K562 (cell line): ENCODE data around the gene DLG4. TPM values are rescaled to one million over a fixed set of nuclear protein-coding genes. Genes with fewer than 3 reads are reported as not detected.

Source experiments
- ATAC-seq: fragments of 200-7000 bp; cut with Tn5 transposase; 3 replicates; pipeline ENCODE4 v1.9.1; 2020; ENCODE audit warnings: moderate library complexity
- BruUV-seq: library from RNA; stranded (reverse); fragments of 400-500 nt; replicated peaks from 2 replicates; lab custom pipeline; 2021; lab: Mats Ljungman, UMichigan
- CTCF ChIA-PET: fragments of 300-600 bp; formaldehyde crosslinking; extraction: SDS; loops from one replicate; lab custom pipeline; 2021; ENCODE audit warnings: low intra/inter-chr PET ratio; lab: Yijun Ruan, JAX
- POLR2A ChIA-PET: fragments of 300-600, 350-650 bp; sonication (Branson Sonifier 250); formaldehyde crosslinking; extraction: SDS; loops from one replicate; lab custom pipeline; 2021; ENCODE audit warnings: antibody characterized with exemption, inconsistent platforms; lab: Yijun Ruan, JAX
- DNase-seq, 4 experiments: peaks; one replicate each; pipeline versions ENCODE4 v3.0.0 to v3.0.0-alpha.2; 2011 to 2018; ENCODE audit warnings: low spot score in 3 of 4, mixed read lengths in 3 of 4; ENCODE audit errors: extremely low read depth in 1 of 4
- FAIRE-seq: peaks from 2 replicates; lab custom pipeline; 2011; peaks lifted over from hg19 to GRCh38; lab: Jason Lieb, UNC
- H2AFZ ChIP-seq: 2 replicates; pipeline ENCODE4 v1.6.0; 2011; ENCODE audit warnings: low read depth, low read length, control low read depth, inconsistent platforms
- H3K27ac ChIP-seq: fragments of 200-600 bp; 3 replicates; pipeline ENCODE4 v1.8.0; 2011; ENCODE audit warnings: low read depth, mild to moderate bottlenecking, control low read depth, inconsistent platforms, low read length, moderate library complexity, mixed read lengths; ENCODE audit errors: extremely low read depth
- H3K27me3 ChIP-seq, 2 experiments: fragments of 300-600 bp in 1 of 2; 2 replicates in 1 of 2; 3 replicates in 1 of 2; pipeline versions ENCODE4 v1.6.0 to v1.8.0; 2011; ENCODE audit warnings: inconsistent platforms in 2 of 2, low read length in 2 of 2, mild to moderate bottlenecking in 1 of 2, mixed read lengths in 1 of 2, moderate library complexity in 1 of 2; ENCODE audit not compliant: control insufficient read depth in 2 of 2, insufficient read depth in 2 of 2
- H3K36me3 ChIP-seq: fragments of 300-600 bp; 3 replicates; pipeline ENCODE4 v1.8.0; 2011; ENCODE audit warnings: mild to moderate bottlenecking, low read length, inconsistent platforms; ENCODE audit not compliant: control insufficient read depth, insufficient read depth
- H3K4me1 ChIP-seq, 2 experiments: fragments of 200-600 bp in 1 of 2; replicated peaks in 1 of 2; 2 replicates in 1 of 2; 3 replicates in 1 of 2; pipeline versions ENCODE4 v1.5.1 to v1.8.0; 2011; ENCODE audit warnings: inconsistent platforms in 2 of 2, low read length in 2 of 2, mild to moderate bottlenecking in 1 of 2, mixed read lengths in 1 of 2, moderate library complexity in 1 of 2; ENCODE audit not compliant: control insufficient read depth in 2 of 2, insufficient read depth in 2 of 2
- H3K4me2 ChIP-seq: 2 replicates; pipeline ENCODE4 v1.6.1; 2011; ENCODE audit warnings: low read length, control low read depth, inconsistent platforms, mixed read lengths; ENCODE audit not compliant: insufficient read depth
- H3K4me3 ChIP-seq: fragments of 200-600 bp; sonication (generic), shearing (Covaris generic); 2 replicates; pipeline ENCODE4 v1.5.1; 2016; ENCODE audit warnings: control low read depth, inconsistent platforms
- H3K79me2 ChIP-seq: fragments of 200-600 bp; 3 replicates; pipeline ENCODE4 v1.8.0; 2011; ENCODE audit warnings: low read length, inconsistent platforms; ENCODE audit not compliant: control insufficient read depth, insufficient read depth
- H3K9ac ChIP-seq, 2 experiments: 2 replicates each; pipeline versions ENCODE4 v1.6.0 to v1.6.1; 2011; ENCODE audit warnings: low read depth in 2 of 2, low read length in 2 of 2, control low read depth in 1 of 2, inconsistent platforms in 1 of 2, mild to moderate bottlenecking in 1 of 2, mixed read lengths in 1 of 2; ENCODE audit not compliant: insufficient read depth in 1 of 2
- H3K9me1 ChIP-seq: one replicate; pipeline ENCODE4 v1.6.0; 2011; ENCODE audit warnings: inconsistent platforms, mild to moderate bottlenecking, low read length, moderate library complexity; ENCODE audit not compliant: control insufficient read depth, insufficient read depth
- H3K9me3 ChIP-seq: replicated peaks from 2 replicates; pipeline ENCODE4 v1.5.1; 2011; ENCODE audit warnings: low read depth, low read length, inconsistent platforms; ENCODE audit not compliant: control insufficient read depth, insufficient read depth
- H4K20me1 ChIP-seq: replicated peaks from 2 replicates; pipeline ENCODE4 v1.6.1; 2011; ENCODE audit warnings: low read length, inconsistent platforms, mixed read lengths; ENCODE audit not compliant: control insufficient read depth, insufficient read depth
- BMI1 ChIP-seq: fragments of 150-350 bp; IDR thresholded peaks from 2 replicates; pipeline ENCODE4 v1.6.1; 2014; ENCODE audit warnings: low read length
- CBFB ChIP-seq: sonication (generic); formaldehyde crosslinking; IDR thresholded peaks from 2 replicates; pipeline ENCODE4 v1.4.0; 2020; ENCODE audit warnings: mild to moderate bottlenecking, missing genetic modification reagents
- CC2D1A ChIP-seq: fragments of 450-650 bp; IDR thresholded peaks from 2 replicates; pipeline ENCODE4 v1.6.1; 2017; ENCODE audit warnings: mild to moderate bottlenecking
- GATA2 ChIP-seq: sonication (generic); formaldehyde crosslinking; IDR thresholded peaks from 2 replicates; pipeline ENCODE4 v1.4.0; 2020; ENCODE audit warnings: mild to moderate bottlenecking, missing genetic modification reagents
- HNRNPLL ChIP-seq: fragments of 200-400 bp; formaldehyde crosslinking; IDR thresholded peaks from 2 replicates; pipeline ENCODE4 v1.6.1; 2017; ENCODE audit warnings: low read length, low read depth, mild to moderate bottlenecking; ENCODE audit not compliant: poor library complexity, severe bottlenecking
- KDM1A ChIP-seq, 2 experiments: fragments of 450-650 bp; IDR thresholded peaks; 2 replicates each; pipeline ENCODE4 v1.6.1; 2016; ENCODE audit warnings: mild to moderate bottlenecking in 2 of 2
- KLF13 ChIP-seq: fragments of 450-650 bp; IDR thresholded peaks from 2 replicates; pipeline ENCODE4 v1.6.1; 2016; ENCODE audit warnings: missing genetic modification characterization, low read depth, mild to moderate bottlenecking, missing compliant biosample characterization, moderate library complexity, borderline replicate concordance
- MBD2 ChIP-seq: sonication (generic); IDR thresholded peaks from 2 replicates; pipeline ENCODE4 v1.6.1; 2016; ENCODE audit warnings: low read depth, borderline replicate concordance
- RUNX1 ChIP-seq: sonication (generic); IDR thresholded peaks from 2 replicates; pipeline ENCODE4 v1.6.1; 2016; ENCODE audit warnings: antibody characterized with exemption, low read depth
- SMARCA5 ChIP-seq: fragments of 450-650 bp; IDR thresholded peaks from 2 replicates; pipeline ENCODE4 v1.6.1; 2016
- YY1 ChIP-seq, 3 experiments: IDR thresholded peaks; 2 replicates each; pipeline ENCODE4 v1.6.1; 2011; ENCODE audit warnings: low read length in 2 of 3, mild to moderate bottlenecking in 2 of 3, moderate library complexity in 2 of 3, borderline replicate concordance in 1 of 3, control low read depth in 1 of 3, low read depth in 1 of 3; ENCODE audit not compliant: insufficient read depth in 3 of 3, insufficient replicate concordance in 2 of 3, control insufficient read depth in 1 of 3, insufficient read length in 1 of 3; ENCODE audit errors: extremely low read depth in 1 of 3
- ZNF232 ChIP-seq: sonication (generic); formaldehyde crosslinking; IDR thresholded peaks from 2 replicates; pipeline ENCODE4 v1.8.0; 2022; ENCODE audit warnings: mild to moderate bottlenecking, missing genetic modification reagents
- ZNF3 ChIP-seq: fragments of 250-450 bp; sonication (Bioruptor Pico); IDR thresholded peaks from 2 replicates; pipeline ENCODE4 v1.5.0; 2021; ENCODE audit warnings: mild to moderate bottlenecking, moderate library complexity
- WGBS: fragments of 100-300 bp; shearing (Covaris generic); methylation state at CpG from one replicate; pipeline ENCODE4 v1.1.6; 2016; ENCODE audit warnings: low coverage, mixed read lengths; ENCODE audit not compliant: insufficient coverage; ENCODE audit errors: missing lambda C conversion rate; 5-methylcytosine and 5-hydroxymethylcytosine counted together
- in situ Hi-C: fragments of 300-500 bp; cut with MboI; formaldehyde crosslinking; loops from 4 replicates; pipeline ENCODE4 v1.15.0; 2018; ENCODE audit warnings: inconsistent platforms, mixed read lengths
- intact Hi-C: fragments of 100-400 bp; cut with micrococcal nuclease; formaldehyde crosslinking; loops from 2 replicates; pipeline ENCODE4 v1.14.2; 2022
- polyA plus RNA-seq, 8 experiments: library from polyadenylated mRNA; depleted of rRNA in 4 of 8; stranded (reverse) in 5 of 8; unstranded in 3 of 8; fragments of >200 nt; fragmentation: Nextera tagmentation in 2 of 8; fragmentation: Illumina TruSeq in 1 of 8; extraction: Ambion mirVana in 2 of 8; extraction: Trizol in 1 of 8; gene quantifications; 2 replicates each; pipeline versions ENCODE4 v1.2.1 to v1.2.3, GENCODE V29; 2011 to 2014; ENCODE audit warnings: inconsistent platforms in 1 of 8, missing spikeins in 1 of 8
- total RNA-seq, 7 experiments: library from RNA; depleted of rRNA in 6 of 7; stranded (reverse); fragments of >200 nt in 6 of 7; fragmentation: Illumina TruSeq in 2 of 7; extraction: Trizol in 2 of 7; gene quantifications; 2 replicates each; pipeline versions ENCODE4 v1.2.1 to v1.2.3, GENCODE V29; 2011 to 2021; ENCODE audit warnings: low replicate concordance in 1 of 7
- TF ChIP-seq, protein P1 (sequence below), 2 experiments: fragments of 450-650 bp; IDR thresholded peaks; 2 replicates each; pipeline ENCODE4 v1.6.1; 2018; ENCODE audit warnings: mild to moderate bottlenecking in 2 of 2, low read depth in 1 of 2; ENCODE audit not compliant: partially characterized antibody in 2 of 2
- TF ChIP-seq, protein P2 (sequence below): fragments of 450-650 bp; formaldehyde crosslinking; conservative IDR thresholded peaks from 2 replicates; pipeline ENCODE4 v1.4.0; 2022; ENCODE audit warnings: mild to moderate bottlenecking, missing genetic modification characterization

DLG4 gene
- total and polyA plus RNA-seq, 9 of the 15 experiments (the other 6 are each of a cell fraction or from before 2014, with no cell fraction given), result 0.03 to 12.0 (median 4.1) TPM

DNA sequence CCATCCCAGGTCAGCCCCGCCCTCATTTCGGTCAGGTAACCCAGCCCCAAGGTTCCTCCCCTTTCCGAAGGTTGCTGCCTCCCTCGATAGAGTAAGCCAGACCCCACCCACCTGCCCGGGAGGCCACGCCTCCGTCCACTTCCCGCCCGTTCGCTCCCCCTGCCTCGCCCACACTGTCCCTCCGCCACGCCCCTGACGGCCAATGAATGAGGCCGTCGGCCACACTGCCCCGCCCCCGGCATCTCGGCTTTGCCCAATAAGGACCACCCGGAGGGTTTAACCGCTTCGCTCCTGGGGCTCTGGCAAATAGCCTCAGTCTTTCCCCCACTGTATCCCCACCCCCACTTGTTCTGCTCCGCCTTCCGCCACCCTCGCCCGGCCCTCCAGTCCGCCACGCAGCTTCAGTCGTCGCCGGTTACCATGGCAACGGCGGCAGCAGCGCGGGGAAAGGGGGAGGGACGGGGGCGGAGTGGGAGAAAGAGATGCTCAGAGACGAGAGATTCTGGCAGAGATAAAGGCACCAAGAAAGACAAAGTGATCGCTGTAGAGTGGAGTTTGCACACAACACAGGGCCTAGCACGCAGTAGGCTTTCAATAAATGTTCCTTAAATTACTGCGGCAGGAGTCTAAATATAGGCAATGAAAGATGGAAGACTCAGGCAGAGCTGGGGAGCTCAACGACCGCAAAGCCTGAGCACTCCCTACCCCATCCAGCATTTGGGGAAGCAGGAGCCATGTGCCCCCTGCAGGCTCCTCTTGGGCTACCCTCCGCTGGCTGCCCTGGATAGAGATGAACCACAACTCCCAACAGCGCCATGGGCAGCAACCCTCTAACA lies 5.1 kb downstream of the DLG4 start:
- no peaks in the 10 kb centered on the region; the same call in 1 of the 2 replicates for H4K20me1 ChIP-seq
- ChIA-PET POLR2A (interaction anchor here (0.6 to 1.3 kb wide), 2 partner anchors 28 to 436 kb away, joined by 3 to 4 read pairs; partner anchors contain the start of gene GABARAP), CTCF (no interaction called here)
- H3K4me2 ChIP-seq, result peak overlapping the region; percentile 85
- peak overlapping the region; percentile 43 for H3K4me3 ChIP-seq
- H3K9ac ChIP-seq, result 0 out of 4 replicates have a peak overlapping the region, but pooled peaks of 1 of the 2 experiments have one; percentile 38
- H3K27ac ChIP-seq, result peak overlapping the region; percentile 55; the same call in 2 of the 3 replicates
- in situ Hi-C loops, result no loop called here
- intact Hi-C loops, result no loop called here
- WGBS, result under 1% methylated on average over 33 of the region's 45 CpGs
- H3K9me3 ChIP-seq, result no peaks in the 10 kb centered on the region
- peaks cover 34 to 42% of the 10 kb centered on the region in 2 experiments for H3K4me1 ChIP-seq
- H3K9me1 ChIP-seq, result no peaks in the 10 kb centered on the region
- FAIRE-seq (no peak), ATAC-seq (peak; percentile 92), DNase-seq (peak; percentile 87 to 97 (median 93))
- no peaks in the 10 kb centered on the region for H3K27me3 ChIP-seq
- H2AFZ ChIP-seq, result peak overlapping the region; percentile 75
- peaks cover 37% of the 10 kb centered on the region for H3K79me2 ChIP-seq
- H3K36me3 ChIP-seq, result no peaks in the 10 kb centered on the region
- BruUV-seq, result no TSS peak
- TF ChIP-seq ZNF232 (CRISPR knock-in tag) (no peak), HNRNPLL (peak; percentile 91), KDM1A (IDR thresholded peaks at IDR 0.05) (peak; percentile 26 to 73; a peak in 3 of 4 replicates), KLF13 (0 out of 2 replicates have a peak, but pooled peaks have one; percentile 4), CBFB (CRISPR knock-in tag) (0 out of 2 replicates have a peak, but pooled peaks have one; percentile 27), GATA2 (peak; percentile 63), SMARCA5 (no peak), ZNF3 (CRISPR knock-in tag) (no peak), BMI1 (peak; percentile 85), CC2D1A (peak; percentile 41; the same call in 1 of the 2 replicates), MBD2 (0 out of 2 replicates have a peak, but pooled peaks have one; percentile 57), YY1 (IDR thresholded peaks at IDR 0.05; ENCODE audit: borderline replicate concordance in 1 of 3, control insufficient read depth in 1 of 3, extremely low read depth in 1 of 3, insufficient read depth in 3 of 3, insufficient read length in 1 of 3, insufficient replicate concordance in 2 of 3, low read depth in 1 of 3, low read length in 2 of 3) (peak in 1 of 3 experiments; percentile 46), RUNX1 (no peak)
- TF ChIP-seq, protein P1, sequence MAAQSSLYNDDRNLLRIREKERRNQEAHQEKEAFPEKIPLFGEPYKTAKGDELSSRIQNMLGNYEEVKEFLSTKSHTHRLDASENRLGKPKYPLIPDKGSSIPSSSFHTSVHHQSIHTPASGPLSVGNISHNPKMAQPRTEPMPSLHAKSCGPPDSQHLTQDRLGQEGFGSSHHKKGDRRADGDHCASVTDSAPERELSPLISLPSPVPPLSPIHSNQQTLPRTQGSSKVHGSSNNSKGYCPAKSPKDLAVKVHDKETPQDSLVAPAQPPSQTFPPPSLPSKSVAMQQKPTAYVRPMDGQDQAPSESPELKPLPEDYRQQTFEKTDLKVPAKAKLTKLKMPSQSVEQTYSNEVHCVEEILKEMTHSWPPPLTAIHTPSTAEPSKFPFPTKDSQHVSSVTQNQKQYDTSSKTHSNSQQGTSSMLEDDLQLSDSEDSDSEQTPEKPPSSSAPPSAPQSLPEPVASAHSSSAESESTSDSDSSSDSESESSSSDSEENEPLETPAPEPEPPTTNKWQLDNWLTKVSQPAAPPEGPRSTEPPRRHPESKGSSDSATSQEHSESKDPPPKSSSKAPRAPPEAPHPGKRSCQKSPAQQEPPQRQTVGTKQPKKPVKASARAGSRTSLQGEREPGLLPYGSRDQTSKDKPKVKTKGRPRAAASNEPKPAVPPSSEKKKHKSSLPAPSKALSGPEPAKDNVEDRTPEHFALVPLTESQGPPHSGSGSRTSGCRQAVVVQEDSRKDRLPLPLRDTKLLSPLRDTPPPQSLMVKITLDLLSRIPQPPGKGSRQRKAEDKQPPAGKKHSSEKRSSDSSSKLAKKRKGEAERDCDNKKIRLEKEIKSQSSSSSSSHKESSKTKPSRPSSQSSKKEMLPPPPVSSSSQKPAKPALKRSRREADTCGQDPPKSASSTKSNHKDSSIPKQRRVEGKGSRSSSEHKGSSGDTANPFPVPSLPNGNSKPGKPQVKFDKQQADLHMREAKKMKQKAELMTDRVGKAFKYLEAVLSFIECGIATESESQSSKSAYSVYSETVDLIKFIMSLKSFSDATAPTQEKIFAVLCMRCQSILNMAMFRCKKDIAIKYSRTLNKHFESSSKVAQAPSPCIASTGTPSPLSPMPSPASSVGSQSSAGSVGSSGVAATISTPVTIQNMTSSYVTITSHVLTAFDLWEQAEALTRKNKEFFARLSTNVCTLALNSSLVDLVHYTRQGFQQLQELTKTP (IDR thresholded peaks at IDR 0.05; ENCODE audit: low read depth in 1 of 2, partially characterized antibody in 2 of 2), result no peak
- TF ChIP-seq, protein P2, sequence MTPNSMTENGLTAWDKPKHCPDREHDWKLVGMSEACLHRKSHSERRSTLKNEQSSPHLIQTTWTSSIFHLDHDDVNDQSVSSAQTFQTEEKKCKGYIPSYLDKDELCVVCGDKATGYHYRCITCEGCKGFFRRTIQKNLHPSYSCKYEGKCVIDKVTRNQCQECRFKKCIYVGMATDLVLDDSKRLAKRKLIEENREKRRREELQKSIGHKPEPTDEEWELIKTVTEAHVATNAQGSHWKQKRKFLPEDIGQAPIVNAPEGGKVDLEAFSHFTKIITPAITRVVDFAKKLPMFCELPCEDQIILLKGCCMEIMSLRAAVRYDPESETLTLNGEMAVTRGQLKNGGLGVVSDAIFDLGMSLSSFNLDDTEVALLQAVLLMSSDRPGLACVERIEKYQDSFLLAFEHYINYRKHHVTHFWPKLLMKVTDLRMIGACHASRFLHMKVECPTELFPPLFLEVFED (CRISPR knock-in tag), result 0 out of 2 replicates have a peak, but pooled peaks have one; percentile 8
